Spleen (tissue), 7 donors: Measurements from ENCODE around the gene SPDYE6.
"Not testable (repeated sequence)": the region's sequence is repeated elsewhere in the genome, so short reads cannot be mapped to it uniquely, and the experiment has no call there.

Experiments used
- POLR2A ChIP-seq, 3 donors: fragments of 450-650 bp; IDR thresholded peaks; one replicate each; pipeline ENCODE4 v1.5.1; 2017; ENCODE audit warnings: antibody characterized with exemption in 3 of 3, mild to moderate bottlenecking in 1 of 3
- POLR2AphosphoS5 ChIP-seq, 3 donors: sonication (generic); formaldehyde crosslinking; IDR thresholded peaks; one replicate each; pipeline ENCODE4 v1.5.1; 2017; ENCODE audit warnings: antibody characterized with exemption in 3 of 3
- TF ChIP-seq, protein P1 (sequence below), 11 experiments: fragments of 200-600 bp in 7 of 11; fragments of 450-650 bp in 4 of 11; sonication (generic) in 4 of 11; IDR thresholded peaks in 8 of 11; conservative IDR thresholded peaks in 3 of 11; 1 replicate in 7 of 11; 2 replicates in 4 of 11; pipeline versions ENCODE4 v1.4.0 to v1.8.0; 2016 to 2021; ENCODE audit warnings: antibody characterized with exemption in 11 of 11, inconsistent platforms in 4 of 11, mild to moderate bottlenecking in 1 of 11
- donor health status: DM: no; HTN: no; CAD: no; lungs with moderate emphysema.
- donor health status: DM: no; HTN: no; CAD: no.
- donor health status: DM: no; HTN: no; CAD: no.

DNA sequence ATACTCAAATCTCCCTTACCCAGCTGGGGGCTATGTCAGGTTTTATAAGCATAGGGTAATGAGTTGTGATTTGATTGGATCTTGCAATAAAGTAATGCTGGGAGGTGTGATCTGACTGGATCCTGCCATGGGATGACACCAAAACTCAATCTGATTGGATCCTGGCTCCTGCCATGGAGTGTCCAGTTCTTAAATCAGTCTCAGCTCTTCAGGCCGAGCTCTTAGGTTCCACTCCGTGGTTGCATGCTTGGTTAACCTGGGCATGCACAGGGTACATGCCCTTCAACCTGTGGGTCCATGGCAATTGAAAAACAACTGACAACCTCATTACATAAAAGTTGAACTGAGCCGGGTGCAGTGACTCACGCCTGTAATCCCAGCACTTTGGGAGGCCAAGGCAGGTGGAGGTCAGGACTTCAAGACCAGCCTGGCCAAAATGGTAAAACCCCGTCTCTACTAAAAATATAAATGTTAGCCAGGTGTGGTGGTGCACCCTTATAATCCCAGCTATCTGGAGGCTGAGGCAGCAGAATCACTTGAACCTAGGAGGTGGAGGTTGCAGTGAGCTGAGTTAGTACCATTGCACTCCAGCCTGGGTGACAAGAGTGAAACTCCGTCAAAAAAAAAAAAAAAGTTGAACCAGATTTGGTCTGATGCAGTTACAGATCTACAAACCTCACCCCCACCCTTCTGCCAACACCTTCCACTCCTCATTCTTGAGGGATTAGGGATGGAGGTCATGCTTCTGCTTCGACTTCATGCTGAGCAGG is 15.5 kb downstream of the SPDYE6 start:
- TF ChIP-seq, protein P1, sequence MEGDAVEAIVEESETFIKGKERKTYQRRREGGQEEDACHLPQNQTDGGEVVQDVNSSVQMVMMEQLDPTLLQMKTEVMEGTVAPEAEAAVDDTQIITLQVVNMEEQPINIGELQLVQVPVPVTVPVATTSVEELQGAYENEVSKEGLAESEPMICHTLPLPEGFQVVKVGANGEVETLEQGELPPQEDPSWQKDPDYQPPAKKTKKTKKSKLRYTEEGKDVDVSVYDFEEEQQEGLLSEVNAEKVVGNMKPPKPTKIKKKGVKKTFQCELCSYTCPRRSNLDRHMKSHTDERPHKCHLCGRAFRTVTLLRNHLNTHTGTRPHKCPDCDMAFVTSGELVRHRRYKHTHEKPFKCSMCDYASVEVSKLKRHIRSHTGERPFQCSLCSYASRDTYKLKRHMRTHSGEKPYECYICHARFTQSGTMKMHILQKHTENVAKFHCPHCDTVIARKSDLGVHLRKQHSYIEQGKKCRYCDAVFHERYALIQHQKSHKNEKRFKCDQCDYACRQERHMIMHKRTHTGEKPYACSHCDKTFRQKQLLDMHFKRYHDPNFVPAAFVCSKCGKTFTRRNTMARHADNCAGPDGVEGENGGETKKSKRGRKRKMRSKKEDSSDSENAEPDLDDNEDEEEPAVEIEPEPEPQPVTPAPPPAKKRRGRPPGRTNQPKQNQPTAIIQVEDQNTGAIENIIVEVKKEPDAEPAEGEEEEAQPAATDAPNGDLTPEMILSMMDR (IDR thresholded peaks at IDR 0.05 in 8 of 11, conservative IDR thresholded peaks at IDR 0.05 in 3 of 11) = not testable (repeated sequence)
- TF ChIP-seq POLR2A, POLR2AphosphoS5 (IDR thresholded peaks at IDR 0.05): not testable (repeated sequence)
